Stimulated activated CD8-positive, alpha-beta memory T cell treated with anti-CD3 and anti-CD28 coated beads, Interleukin-4, amount 100 ng/mL, for 4 hours (primary cell): ENCODE data around the gene TMPRSS9.
"Not testable (repeated sequence)": the region's sequence is repeated elsewhere in the genome, so short reads cannot be mapped to it uniquely, and the experiment has no call there.

ENCODE experiments used
- DNase-seq, 2 donors: peaks; one replicate each; pipeline ENCODE4 v3.0.0-alpha.2; 2020; ENCODE audit warnings: low read depth in 2 of 2, low spot score in 1 of 2

The TMPRSS9 gene

DNA sequence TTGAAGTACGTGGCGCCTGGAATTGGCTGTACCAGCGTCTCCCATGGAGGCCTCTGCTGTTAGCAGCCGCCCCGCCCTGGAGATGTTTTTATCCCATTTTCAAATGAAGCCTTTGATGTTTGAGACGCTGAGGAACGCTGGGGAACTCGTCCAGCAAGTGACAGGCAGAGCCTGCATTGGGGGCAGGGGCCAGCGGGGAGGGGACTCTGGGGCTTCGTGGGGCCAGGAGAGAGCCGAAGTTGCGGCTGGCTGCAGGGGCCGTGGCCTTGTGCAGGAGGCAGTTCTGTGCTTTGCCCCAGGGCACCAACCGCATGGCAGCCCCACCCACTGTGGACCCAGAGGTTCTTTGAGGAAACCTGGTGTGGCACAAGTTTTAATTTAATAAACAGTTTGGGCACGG, 18.1 kb upstream of the TMPRSS9 start:
- DNase-seq: no peak

DNA sequence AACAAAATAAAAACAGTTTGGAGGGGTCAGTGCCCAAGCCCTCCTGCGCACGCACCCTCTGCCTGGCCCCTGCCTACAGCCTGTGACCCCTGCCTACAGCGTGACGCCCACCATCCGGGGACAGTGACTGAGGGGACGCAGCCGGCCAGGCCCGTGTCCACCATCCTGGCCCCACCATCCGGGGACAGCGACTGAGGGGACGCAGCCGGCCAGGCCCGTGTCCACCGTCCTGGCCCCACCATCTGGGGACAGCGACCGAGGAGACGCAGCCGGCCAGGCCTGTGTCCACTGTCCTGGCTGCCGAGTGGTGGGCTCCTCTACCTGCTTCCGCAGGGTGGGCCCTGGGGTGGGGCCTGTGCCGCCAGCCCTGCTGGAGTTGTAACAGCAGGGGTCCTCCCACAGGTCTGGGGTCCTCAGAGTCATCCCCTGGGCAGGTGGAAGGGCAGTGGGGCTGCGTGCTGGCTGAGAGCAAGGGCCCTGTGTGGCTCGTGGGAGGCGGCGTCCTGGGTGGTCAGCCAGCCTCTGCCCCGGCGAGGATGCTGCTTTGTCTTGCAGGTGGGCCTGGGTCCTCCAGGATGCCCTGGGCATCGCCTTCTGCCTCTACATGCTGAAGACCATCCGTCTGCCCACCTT, 17.3 kb upstream of the TMPRSS9 start:
- DNase-seq: no peak

DNA sequence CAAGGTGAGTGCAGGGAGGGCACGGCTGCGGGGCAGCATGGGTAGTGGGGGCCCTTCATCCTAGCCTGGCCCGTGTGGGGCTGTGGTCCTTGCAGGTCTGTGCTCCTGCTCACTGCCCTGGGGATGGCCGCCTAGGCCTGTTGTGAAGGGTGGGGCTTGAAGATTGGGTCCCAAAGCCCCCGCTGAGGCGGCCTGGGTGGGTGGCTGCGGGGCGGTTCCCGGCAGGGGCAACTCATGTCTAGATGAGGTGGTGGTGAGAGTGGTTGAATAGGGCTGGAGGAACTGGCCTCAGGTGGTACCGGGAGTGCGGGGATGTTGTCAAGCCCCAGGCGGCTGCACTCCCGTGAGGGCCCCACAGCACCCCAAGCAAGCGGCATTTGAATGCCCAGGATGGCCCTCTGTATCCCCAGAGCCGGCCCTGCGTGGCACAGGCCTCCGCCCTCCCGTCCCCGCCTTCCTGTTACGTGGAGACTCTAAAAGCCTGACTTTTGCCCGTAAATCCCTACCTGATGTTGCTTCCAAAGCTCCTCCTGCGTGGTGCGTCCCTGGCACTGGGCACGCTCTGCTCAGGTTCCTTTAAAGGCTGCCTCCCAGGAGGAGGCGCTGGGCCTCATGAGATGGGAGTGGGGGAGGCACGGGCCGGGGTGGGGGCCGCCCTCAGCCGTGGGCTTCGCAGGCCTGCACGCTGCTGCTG, 16.6 kb upstream of the TMPRSS9 start:
- no peak for DNase-seq

DNA sequence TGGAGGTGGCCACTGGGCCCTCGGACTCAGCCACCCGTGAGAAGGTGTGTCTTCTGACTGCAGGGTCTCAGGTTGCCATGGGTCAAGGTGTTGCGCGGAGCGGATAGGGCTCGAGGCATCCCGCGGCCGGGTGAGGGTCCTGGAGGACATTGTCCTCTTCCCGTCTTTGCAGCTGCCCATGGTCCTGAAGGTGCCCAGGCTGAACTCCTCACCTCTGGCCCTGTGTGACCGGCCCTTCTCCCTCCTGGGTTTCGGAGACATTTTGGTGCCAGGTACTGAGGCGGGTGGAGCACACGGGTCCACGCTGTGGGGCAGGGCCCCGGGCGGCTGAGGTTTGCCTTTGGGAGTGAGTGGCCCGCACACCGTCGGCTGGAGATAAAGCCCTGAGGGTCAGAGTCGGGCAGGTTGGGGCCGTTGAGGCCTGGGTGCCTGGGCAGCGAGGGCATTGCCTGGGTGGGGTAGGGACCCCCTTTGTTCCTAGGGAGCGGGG, 15.6 kb upstream of the TMPRSS9 start:
- no peak for DNase-seq

DNA sequence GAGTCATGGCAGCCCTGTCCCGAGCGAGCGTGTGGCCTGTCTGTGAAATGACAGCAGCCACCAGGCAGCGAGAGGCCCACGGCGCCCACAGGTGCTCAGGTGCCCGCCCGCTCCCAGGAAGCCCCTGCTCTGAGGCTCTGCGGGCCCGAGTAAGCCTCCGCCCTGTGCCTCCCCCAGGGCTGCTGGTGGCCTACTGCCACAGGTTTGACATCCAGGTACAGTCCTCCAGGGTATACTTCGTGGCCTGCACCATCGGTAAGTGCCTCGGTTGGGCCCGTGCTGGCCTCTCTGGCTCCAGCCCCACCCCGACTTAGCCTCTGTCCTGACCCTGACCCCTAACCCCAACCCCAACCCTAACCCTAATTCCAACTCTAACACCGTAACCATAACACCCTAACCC, 15.0 kb upstream of the TMPRSS9 start:
- no peak for DNase-seq

DNA sequence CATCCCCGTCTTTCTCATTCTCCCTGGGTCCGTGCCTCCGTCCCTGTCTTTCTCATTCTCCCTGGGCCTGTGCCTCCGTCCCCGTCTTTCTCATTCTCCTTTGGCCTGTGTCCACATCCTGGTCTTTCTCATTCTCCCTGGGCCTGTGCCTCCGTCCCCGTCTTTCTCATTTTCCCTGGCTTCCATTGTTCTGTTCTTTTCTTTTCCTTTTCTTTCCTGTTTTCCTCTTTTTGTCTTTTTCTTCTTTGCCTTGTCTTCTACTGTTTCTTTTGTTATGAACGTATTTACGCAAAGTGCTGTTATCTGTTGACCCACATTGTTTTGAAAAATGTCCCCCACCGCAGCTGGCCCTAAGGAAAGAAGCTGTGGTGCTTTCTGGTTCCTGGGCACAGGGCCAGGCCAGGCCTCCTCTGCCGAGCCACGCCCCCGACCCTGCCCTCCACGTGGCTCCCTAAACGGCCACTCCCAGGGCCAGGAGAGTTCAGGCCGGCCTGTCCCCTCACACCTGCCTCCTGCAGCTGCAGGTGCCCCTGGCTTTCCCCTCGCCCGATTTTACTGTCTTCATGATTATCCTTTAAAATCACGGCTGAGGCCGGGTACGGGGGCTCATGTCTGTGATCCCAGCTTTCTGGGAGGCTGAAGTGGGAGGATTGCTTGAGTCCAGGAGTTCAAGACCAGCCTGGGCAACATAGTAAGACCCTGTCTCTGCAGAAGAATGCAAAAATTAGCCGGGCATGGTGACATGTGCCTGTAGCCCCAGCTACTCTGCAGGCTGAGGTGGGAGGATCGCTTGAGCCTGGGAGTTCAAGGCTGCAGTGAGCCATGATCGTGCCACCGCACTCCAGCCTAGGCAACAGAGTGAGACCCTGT, 14.0 kb upstream of the TMPRSS9 start:
- no peak for DNase-seq

DNA sequence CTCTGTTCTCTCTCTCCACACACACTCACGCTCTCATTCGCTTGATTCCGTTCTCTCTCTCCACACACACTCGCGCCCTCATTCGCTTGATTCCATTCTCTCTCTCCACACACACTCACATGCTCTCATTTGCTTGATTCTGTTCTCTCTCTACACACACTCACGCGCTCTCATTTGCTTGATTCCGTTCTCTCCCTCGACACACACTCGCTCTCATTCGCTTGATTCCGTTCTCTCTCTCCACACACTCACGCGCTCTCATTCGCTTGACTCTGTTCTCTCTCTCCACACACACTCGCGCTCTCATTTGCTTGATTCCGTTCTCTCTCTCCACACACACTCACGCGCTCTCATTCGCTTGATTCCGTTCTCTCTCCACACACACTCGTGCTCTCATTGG, 10.2 kb upstream of the TMPRSS9 start:
- DNase-seq: not testable (repeated sequence)

DNA sequence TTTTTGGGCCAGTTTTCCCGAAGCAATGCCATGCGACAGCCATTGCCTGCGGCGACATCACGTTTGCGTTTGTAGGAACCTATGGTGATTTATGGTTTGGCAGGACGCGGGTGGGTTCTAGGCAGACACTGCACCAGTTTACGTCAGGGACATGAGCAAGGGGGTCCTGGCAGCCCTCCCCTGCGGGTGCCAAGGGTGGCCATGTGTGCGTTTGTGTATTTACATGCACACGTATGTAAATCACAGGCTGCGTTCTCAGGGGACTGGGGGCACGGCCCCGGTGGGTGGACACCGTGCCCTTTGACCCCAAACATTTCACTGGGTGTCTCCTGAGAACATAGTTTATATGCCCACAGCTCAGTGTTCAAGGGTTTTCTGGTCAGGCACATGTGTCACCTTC, 9.4 kb upstream of the TMPRSS9 start:
- no peak for DNase-seq

DNA sequence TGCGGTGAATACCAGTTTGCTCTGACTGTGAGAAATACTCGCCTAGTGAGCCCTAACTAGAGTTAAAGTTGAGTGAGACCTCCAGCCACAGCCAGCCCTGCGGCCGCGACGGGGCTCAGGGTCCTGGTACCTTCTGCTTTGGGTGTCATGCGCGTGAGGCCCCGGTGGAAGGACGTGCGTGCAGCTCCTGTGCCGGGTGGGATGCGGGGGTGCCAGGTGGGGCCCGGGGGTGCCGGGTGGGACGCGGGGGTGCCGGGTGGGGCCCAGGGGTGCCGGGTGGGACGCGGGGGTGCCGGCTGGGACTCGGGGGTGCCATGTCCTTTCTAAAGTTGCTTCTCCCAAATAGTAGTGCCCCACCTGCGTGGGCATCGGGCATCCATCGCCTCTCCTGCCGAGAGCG, 8.5 kb upstream of the TMPRSS9 start:
- no peak for DNase-seq

DNA sequence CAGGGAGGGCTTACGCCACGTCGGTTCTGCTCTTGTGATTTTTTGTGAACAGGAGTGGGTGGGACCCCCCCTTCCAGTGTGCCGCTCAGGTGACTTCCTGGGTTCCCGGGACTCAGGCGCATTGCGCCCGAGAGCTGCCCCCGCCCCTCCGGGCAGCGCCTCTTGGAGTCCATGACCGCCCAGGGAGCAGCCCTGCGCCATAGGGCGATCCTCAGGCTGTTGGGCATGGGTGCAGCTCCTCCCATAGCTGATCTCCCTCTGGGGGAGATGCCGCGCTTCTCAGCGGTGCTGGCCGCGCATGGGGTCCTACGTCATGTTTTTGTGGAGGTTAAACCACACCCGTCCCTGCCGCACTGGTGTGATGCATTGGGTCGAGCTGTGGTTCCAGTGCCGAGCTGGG, 7.9 kb upstream of the TMPRSS9 start:
- no peak for DNase-seq

DNA sequence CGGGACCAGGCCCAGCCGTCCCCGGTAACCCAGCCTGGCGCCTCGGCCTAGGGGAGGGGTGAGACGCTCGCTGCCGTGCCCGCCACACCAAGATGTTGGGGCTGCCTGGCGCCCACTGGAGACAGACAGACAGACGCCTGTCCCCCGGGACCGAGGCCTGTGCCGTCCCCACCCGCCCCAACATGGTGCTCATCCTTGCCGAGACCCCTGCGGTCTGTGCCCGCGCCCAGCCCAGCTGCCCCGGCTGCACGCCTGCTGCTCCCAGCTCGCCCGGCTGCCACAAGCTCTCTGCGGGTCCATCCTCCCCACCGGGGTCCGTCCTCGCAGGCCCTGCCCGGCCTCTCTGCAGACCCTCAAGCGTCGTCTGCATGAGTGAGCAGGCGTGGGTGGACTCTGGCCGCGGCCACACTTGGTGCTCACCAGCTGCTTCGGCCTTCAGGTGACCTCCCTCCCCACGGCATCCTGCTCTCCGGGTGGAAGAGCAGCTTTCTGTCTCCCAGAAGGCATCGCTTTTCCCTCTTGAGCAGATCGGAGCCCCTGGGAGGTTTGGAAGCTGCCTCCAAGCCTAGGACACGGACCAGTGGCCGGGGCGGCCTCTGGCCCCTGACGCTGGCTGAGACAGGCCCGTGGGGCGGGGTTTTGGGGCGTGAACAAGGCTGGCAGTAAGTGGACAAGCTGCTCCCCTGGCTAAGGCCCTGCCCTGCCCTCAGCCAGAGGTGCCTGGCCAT, 6.7 kb upstream of the TMPRSS9 start:
- no peak for DNase-seq

DNA sequence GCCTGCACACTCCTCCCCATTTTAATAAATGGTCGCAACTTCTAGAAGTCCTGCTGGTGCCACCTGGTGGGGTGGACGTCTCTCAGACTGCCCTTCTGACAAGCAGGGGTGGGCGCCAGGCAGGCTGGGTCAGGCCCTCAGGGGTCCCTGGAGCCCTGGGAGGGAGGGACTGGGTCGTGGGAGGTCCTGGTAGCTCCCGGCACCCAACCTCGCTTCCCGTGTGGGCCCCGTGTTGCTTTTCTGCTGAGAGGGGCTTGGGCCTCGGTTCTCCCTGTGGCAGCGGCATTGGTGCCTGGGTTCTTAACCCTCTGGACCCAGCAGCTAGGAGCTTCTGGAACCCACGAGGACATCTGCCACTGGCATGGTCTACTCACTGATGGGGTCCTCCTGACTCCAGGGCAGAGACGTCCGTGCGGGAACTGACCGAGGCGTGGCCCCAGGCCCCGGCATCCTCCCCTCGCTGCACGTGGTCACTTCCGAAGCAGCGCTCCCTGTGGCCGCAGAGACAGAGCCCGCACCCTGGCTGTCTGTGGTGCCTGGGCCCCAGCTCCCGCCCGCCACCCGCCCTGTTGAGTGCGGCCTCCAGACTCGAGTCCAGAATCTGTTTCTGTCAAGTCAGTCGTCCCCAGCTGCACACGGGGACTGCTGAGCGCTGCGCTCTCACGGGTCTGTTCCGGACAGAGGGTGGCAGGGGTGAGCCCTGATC, 6.0 kb upstream of the TMPRSS9 start:
- no peak for DNase-seq

DNA sequence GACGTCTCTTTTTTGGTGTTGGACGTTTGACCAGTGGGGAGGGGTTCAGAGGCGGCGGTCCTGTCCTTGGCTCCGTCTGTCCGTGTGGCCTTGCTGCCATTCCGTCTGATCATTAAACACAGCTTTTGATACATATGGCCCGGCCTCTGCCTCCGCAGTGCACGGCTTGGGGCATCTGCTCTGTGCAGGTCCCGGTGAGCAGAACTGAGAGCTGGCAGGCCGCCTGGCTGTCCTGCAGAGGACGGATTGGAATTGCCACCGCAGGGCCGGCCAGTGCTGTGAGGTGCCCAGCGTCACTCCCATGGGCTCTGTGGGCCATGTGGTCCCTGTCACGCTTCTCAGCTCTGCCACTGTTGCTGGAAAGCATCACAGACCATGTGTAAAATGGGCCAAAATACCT, 5.4 kb upstream of the TMPRSS9 start:
- DNase-seq: no peak

DNA sequence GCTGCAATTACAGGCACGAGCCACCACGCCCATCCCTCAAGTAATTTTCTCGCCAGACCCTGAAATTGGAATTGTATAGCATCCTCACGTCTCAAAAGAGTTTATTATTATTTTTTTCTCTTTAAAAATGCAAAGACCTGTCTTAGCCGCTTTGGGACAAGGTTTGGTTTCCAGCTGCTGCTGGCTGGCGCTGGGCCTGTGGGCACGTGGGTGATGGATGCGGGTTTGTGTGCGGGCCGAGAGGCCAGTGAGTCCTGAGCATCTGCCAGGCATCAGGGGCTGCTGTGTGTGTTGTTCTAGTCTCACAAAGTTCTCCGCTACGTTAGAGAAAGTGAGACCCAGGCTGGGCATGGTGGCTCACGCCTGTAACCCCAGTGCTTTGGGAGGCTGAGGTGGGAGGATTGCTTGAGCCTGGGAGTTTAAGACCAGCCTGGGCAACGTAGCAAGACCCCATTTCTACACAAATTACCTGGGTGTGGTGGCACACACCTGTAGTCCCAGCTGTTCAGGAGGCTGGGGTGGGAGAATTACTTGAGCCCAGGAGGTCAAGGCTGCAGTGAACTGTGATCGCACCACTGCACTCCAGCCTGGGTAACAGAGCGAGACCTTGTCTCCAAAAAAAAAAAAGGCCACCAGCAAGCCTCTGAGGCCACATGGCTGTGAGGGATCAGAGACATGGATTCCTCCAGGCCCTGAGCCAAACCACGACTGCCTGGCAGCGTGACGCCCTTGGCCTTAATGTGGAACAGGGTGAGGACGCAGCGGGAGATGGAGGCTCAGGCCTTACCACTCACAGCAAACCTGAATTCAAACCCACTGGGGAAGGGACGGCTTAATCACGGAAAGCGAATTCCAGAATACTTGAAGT, 4.7 kb upstream of the TMPRSS9 start:
- DNase-seq: no peak

DNA sequence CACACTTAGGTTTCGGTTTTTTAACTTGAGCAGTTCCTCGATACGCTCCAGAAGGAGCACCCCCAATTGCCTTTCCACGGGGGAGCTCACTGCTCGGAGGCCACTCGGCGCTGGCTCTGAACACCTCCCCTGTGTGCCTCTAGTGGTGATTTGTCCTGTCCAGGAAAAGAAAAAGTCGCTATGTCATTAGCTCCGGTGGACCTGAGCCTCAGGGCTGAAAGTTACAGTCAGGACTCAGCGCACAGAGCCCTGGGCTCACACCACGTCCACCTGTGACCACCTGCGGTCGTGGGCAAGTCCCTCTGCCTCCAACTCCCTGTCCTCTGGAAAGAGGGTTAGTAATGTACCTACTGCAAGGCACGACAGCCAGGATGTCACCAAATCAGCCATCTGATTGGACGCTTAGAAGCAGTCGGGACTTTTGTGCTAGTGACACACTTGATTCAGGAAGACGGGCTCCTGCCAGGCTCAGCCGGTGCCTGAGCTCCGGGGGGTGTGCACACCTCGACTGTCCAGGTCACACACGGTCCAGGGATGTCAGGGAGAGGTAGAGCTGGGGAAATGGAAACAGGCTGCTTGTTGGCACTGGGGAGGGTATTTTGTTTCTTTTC, 3.9 kb upstream of the TMPRSS9 start:
- no peak for DNase-seq

DNA sequence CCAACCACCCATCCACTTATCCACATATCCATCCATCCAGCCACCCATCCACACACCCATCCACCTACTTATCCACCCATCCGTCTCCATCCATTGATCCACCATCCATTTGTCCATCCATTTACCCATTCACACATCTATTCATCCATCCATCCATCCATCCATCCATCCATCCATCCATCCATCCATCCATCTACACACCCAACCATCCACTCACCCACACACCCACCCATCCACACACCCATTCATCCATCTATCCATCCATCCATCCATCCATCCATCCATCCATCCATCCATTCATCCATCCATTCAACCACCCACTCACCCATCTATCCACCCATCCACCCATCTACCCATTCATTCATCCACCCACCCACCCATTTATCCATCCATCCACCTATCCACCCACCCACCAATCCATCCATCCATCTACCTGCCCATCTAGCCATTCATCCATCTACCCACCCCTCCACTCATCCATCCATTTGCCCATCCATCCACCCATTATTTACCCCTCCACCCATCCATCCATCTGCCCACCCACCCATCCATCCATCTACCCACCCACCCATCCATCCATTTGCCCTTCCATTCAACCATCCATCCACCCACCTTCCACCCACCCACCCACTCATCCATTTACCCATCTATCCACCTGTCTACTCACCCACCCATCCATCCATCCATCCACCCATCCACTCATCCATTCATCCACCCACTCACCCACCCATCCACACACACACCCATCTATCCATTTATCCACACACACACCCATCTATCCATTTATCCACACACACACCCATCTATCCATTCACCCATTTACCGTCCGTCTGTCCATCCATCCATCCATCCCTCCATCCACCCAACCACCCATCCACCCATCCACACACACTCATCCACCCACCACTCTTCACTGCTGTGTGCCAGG, 2.5 kb upstream of the TMPRSS9 start:
- DNase-seq: no peak

DNA sequence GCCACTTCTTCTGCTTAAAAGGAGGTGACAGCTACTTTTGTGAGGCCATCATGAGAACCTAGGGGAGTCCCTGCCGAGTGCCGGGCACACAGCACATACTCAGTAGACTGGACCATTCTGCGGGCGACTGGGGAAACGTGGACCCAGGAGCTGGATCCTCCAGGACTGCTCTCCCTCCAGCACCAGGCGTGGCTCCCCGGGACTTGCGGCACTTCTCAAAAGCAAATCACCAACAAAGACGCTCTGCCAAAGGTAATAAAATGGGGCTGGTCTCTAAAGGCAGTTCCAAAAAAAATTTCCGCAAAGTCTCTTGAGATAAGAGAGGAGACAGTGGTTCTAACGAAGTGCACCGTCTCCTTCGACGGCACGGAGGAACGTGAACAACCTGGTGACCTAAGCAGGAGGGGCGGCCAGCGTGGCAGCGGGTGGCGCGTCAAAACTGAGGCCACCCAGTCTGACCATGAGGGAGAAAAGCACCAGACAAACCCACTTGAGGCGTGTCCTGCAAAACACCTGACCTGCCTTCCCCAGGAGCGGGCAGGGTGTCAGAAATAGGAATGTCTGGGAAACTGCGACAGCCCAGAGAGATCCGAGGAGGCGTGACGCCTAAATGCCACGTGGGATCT, 1.4 kb upstream of the TMPRSS9 start:
- no peak for DNase-seq

DNA sequence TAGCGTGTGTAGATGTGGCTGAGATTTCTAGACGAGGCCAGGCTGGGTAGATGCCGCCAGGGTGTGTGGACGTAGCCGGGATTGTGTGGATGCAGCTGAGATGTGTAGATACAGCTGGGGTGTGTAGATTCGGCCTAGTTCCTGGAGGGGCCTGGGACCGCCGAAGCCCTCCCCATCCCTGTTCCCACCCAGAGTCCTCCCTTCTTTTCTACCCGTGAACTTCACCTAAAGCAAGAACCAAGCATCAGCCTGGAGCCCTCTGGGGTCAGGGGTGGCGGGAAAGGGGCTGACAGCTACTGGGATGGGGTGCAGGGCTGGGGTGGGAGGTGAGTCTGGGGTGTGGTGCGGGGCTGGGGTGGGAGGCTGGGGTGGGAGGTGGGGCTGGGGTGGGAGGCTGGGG, 768 bp downstream of the TMPRSS9 start:
- DNase-seq: no peak
